Measurements from ENCODE around the gene RIPOR3. TPM values are rescaled to one million over a fixed set of nuclear protein-coding genes. Genes with fewer than 3 reads are reported as not detected.

Gene RIPOR3
- total RNA-seq, 1 donor: 6.5 TPM

DNA sequence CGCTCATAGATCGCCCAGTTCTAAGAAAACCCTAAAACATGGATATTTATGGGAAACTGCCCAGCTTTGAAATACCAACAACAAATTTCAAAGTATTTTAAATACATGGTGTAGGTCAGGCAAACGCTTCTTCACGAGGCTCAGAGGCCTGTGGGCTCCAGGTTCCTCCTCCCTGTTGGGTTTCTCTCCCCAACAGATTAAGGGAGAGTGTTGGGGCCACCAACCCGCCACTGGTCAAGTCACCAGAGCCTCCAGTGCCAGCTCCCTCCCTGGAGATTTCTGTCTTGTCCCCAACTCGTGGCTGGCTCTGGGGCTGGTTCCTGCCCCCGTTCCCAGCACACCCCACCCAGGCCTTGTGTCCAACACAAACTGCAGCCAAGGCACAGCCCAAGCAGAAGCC, 93.3 kb downstream of the RIPOR3 start:
- TF ChIP-seq, protein P1, sequence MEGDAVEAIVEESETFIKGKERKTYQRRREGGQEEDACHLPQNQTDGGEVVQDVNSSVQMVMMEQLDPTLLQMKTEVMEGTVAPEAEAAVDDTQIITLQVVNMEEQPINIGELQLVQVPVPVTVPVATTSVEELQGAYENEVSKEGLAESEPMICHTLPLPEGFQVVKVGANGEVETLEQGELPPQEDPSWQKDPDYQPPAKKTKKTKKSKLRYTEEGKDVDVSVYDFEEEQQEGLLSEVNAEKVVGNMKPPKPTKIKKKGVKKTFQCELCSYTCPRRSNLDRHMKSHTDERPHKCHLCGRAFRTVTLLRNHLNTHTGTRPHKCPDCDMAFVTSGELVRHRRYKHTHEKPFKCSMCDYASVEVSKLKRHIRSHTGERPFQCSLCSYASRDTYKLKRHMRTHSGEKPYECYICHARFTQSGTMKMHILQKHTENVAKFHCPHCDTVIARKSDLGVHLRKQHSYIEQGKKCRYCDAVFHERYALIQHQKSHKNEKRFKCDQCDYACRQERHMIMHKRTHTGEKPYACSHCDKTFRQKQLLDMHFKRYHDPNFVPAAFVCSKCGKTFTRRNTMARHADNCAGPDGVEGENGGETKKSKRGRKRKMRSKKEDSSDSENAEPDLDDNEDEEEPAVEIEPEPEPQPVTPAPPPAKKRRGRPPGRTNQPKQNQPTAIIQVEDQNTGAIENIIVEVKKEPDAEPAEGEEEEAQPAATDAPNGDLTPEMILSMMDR (IDR thresholded peaks at IDR 0.05; ENCODE audit: insufficient read depth, low read length): no peak
- no peak overlapping the region for H3K4me3 ChIP-seq (ENCODE audit: low read depth, low read length)
- DNase-seq (ENCODE audit: low read depth): no peak

DNA sequence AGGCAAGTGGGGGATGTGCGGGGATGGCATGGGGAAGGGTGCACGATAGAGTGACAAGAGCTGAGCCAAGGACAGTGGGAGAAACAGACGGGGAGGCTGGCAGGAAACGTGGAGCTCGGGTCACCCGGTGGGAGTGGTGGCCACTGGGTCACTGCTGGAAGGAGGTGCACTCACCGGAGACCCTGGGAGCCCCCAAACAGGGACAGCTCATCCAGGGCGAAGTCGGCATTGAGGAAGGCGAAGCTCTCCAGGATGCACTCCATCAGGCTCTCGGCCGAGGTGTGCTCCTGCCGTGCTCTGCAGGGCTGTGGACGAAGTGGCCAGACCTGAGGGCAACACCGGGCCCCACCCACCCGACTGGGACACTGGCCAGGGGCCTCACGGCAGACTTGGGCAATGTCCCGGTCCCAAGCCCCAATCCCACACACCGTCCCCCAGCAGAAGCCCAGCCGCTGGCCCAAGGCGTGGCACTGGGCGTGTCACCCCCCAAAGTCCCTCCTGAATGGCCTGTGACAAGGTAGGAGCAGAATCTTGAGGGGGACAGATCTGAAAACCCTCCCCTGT, 93.9 kb downstream of the RIPOR3 start:
- DNase-seq (ENCODE audit: low read depth): no peak
- TF ChIP-seq, protein P1 (IDR thresholded peaks at IDR 0.05; ENCODE audit: insufficient read depth, low read length): no peak
- no peak overlapping the region for H3K4me3 ChIP-seq (ENCODE audit: low read depth, low read length)

DNA sequence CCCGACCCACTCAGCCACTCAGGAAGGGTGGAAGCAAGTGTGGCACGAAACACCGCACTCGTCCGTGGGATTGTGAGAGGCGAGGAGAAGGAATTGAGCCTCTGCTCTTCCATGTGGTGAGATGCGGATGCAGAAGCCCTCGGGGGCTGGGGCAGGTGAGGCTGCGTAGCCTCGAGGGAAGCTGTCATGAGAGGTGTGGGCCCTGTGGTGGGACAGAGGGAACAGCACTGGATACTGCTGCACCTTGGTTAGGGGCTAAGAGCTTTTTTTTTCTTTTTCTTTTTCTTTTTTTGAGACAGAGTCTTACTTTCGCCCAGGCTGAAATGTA, 94.7 kb downstream of the RIPOR3 start:
- TF ChIP-seq, protein P1 (IDR thresholded peaks at IDR 0.05; ENCODE audit: insufficient read depth, low read length): no peak
- DNase-seq (ENCODE audit: low read depth): no peak
- no peak overlapping the region for H3K4me3 ChIP-seq (ENCODE audit: low read depth, low read length)

DNA sequence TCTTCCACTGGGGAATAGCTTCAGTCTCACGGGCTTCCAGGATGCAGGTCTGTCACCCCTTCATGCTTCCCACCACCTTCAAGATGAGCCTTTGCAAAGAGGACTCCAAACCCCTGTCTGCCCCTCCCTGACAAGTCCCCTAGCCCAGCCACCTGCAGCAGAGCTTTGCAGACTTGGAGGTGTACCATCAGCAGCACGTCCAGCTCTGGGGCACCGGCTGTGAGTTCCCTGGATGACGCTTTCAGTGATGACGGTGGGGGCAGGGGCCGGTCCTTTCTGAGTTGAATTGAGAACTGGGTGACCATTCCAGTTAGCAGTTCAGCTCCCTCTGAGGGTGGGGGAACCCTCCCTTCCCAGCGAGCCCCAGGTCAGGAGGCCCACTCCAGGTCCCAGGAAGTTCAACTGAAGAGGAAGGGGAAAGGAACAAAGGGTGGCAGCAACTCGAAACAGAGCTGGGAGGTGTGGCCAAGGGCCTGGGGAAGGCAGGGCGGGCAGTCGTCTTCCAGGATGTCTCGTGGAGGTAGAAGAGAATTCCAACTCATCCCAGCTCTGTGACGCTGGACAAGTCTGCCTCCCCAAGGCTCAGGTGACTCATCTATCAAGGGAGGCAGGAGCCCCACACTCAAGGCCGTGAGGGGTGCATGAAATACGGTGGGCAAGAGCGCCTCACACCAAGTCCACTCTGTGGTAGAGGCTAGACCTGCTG, 95.2 kb downstream of the RIPOR3 start:
- no peak for DNase-seq (ENCODE audit: low read depth)
- no peak overlapping the region for H3K4me3 ChIP-seq (ENCODE audit: low read depth, low read length)
- TF ChIP-seq, protein P1 (IDR thresholded peaks at IDR 0.05; ENCODE audit: insufficient read depth, low read length): no peak

DNA sequence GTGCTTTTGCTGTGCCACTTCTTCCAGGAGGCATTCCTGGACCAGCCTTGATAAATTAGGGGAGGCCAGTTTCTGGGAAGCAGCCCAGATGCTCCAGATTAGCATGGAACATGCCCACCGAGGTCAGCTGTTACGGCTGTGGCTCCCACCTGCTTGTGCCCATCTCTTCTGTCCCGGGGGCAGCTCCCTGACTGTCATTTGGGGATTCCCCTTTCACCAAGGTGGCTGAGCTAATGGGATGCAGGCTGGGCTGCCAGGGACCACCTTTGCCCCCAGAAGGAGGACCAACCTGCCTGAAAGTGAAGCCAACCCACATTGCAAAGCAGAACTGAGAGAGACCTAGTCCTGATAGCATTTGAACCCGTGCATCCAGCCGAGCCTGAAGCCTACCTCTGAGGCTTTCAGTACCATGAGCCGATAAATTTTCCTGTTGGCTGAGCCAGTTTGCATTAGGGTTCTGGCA, 95.9 kb downstream of the RIPOR3 start:
- TF ChIP-seq, protein P1 (IDR thresholded peaks at IDR 0.05; ENCODE audit: insufficient read depth, low read length): no peak
- no peak overlapping the region for H3K4me3 ChIP-seq (ENCODE audit: low read depth, low read length)
- no peak for DNase-seq (ENCODE audit: low read depth)

DNA sequence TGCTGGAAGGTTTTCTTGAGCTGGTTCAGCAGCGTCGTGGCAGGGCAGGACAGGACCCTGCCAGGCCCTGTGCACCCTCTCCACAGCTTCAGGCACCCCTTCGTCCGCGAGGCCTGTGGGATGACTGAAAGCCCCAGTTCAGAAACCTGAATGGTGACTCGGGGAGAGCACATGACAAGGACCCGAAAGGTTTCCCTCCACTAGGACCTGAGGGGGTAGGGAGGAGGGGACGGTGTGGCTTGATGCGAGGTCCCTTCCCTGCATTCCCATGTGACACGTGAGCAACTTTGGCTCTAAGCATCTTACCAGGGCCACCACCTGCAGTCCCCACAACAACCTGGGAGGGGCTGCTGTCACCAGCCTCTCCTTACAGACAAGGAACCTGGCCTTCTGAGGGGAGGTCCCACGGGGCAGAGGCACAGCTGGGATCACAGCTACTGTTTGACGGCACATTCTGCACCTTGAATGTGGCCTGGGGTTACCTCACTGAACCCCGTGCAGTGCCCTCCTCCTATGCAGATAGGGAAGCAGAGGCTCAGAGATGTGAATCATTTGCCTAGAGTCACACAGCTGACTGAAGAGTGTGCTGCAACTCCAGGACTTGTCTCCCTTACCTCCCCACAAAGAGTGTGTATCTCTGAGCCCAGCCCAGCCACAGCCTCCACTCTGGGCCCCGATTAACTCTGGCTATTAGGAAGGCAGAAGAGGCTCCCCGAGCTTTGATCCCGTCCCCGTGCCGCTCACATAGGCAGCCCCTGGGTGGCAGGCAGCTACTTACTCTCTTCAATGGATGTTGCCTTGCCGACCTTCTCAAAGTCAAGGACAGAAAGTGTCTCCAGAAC, 96.5 kb downstream of the RIPOR3 start:
- no peak for DNase-seq (ENCODE audit: low read depth)
- H3K4me3 ChIP-seq (ENCODE audit: low read depth, low read length): no peak overlapping the region
- TF ChIP-seq, protein P1 (IDR thresholded peaks at IDR 0.05; ENCODE audit: insufficient read depth, low read length): no peak

Data from fibroblast of the aortic adventitia (primary cell).